Loucy (cell line): ENCODE results near the gene PLEK.
"Not testable (repeated sequence)": the region's sequence is repeated elsewhere in the genome, so short reads cannot be mapped to it uniquely, and the experiment has no call there.

Experiments used
- H2AFZ ChIP-seq: fragments of 200-600 bp; sonication (generic); 2 replicates; pipeline ENCODE4 v1.6.0; 2016; ENCODE audit warnings: antibody characterized with exemption, mild to moderate bottlenecking, low read length, moderate library complexity
- H3F3A ChIP-seq: fragments of 200-600 bp; 2 replicates; pipeline ENCODE4 v1.6.0; 2016; ENCODE audit warnings: antibody characterized with exemption, low read depth, mild to moderate bottlenecking
- H3K27me3 ChIP-seq: fragments of 200-600 bp; sonication (generic); 2 replicates; pipeline ENCODE4 v1.6.1; 2014; ENCODE audit warnings: low read length, mild to moderate bottlenecking; ENCODE audit not compliant: insufficient read depth, poor library complexity, severe bottlenecking
- H3K36me3 ChIP-seq: fragments of 200-600 bp; sonication (generic); 2 replicates; pipeline ENCODE4 v1.6.1; 2016; ENCODE audit warnings: low read length; ENCODE audit not compliant: insufficient read depth
- H3K4me1 ChIP-seq: fragments of 200-600 bp; sonication (generic); 2 replicates; pipeline ENCODE4 v1.5.1; 2014; ENCODE audit warnings: low read length, mild to moderate bottlenecking; ENCODE audit not compliant: insufficient read depth, poor library complexity, severe bottlenecking
- H3K4me2 ChIP-seq: fragments of 200-600 bp; sonication (generic); 2 replicates; pipeline ENCODE4 v1.6.0; 2014; ENCODE audit warnings: antibody characterized with exemption, low read length, low read depth, mild to moderate bottlenecking; ENCODE audit not compliant: poor library complexity, severe bottlenecking
- H3K4me3 ChIP-seq: fragments of 200-600 bp; sonication (generic); 2 replicates; pipeline ENCODE4 v1.5.1; 2014; ENCODE audit warnings: low read length, mild to moderate bottlenecking, mixed read lengths; ENCODE audit not compliant: poor library complexity, severe bottlenecking
- H3K79me2 ChIP-seq: fragments of 200-600 bp; sonication (generic); 2 replicates; pipeline ENCODE4 v1.6.1; 2014; ENCODE audit warnings: low read length; ENCODE audit not compliant: insufficient read depth
- H3K9ac ChIP-seq: fragments of 200-600 bp; sonication (generic); 2 replicates; pipeline ENCODE4 v1.6.0; 2014; ENCODE audit warnings: mild to moderate bottlenecking, low read depth, low read length, moderate library complexity; ENCODE audit not compliant: poor library complexity, severe bottlenecking
- H3K9me2 ChIP-seq: fragments of 200-600 bp; sonication (generic); replicated peaks from 2 replicates; pipeline ENCODE4 v1.6.1; 2016; ENCODE audit warnings: low read depth, low read length, mixed read lengths
- H3K9me3 ChIP-seq: fragments of 200-600 bp; sonication (generic); 2 replicates; pipeline ENCODE4 v1.6.1; 2014; ENCODE audit warnings: mild to moderate bottlenecking, antibody characterized with exemption, low read length, low read depth; ENCODE audit not compliant: insufficient read depth
- H4K20me1 ChIP-seq: fragments of 200-600 bp; sonication (generic); 2 replicates; pipeline ENCODE4 v1.6.0; 2014; ENCODE audit warnings: antibody characterized with exemption, low read length, mild to moderate bottlenecking; ENCODE audit not compliant: insufficient read depth, poor library complexity, severe bottlenecking
- CTCF ChIP-seq: fragments of 200-600 bp; sonication (generic); conservative IDR thresholded peaks from 2 replicates; pipeline ENCODE4 v1.5.1; 2014; ENCODE audit warnings: mild to moderate bottlenecking, antibody characterized with exemption, low read length
- EZH2phosphoT487 ChIP-seq: fragments of 200-600 bp; IDR thresholded peaks from 2 replicates; pipeline ENCODE4 v1.6.1; 2018; ENCODE audit warnings: antibody characterized with exemption, mild to moderate bottlenecking, moderate library complexity, borderline replicate concordance

The PLEK gene

GRCh38 chr2:68438455-68439303, 73.6 kb downstream of the PLEK start:
- Histone ChIP-seq H3K9me2 (no peaks in the 10 kb centered on the region), H3K4me1 (peaks cover 8% of the 10 kb centered on the region), H3K9me3 (no peaks in the 10 kb centered on the region), H3F3A (no peaks in the 10 kb centered on the region), H3K4me3 (no peak overlapping the region), H3K9ac (no peak overlapping the region), H4K20me1 (no peaks in the 10 kb centered on the region), H3K27me3 (no peaks in the 10 kb centered on the region), H3K36me3 (no peaks in the 10 kb centered on the region), H3K4me2 (no peak overlapping the region), H3K79me2 (no peaks in the 10 kb centered on the region), H2AFZ (peak overlapping the region; percentile 83)
- TF ChIP-seq CTCF (no peak), EZH2phosphoT487 (no peak)

- no peaks in the 10 kb centered on the region for H3K36me3 ChIP-seq
- H3K4me1 ChIP-seq = peaks cover 5% of the 10 kb centered on the region
- no peaks in the 10 kb centered on the region for H3K79me2 ChIP-seq
- TF ChIP-seq CTCF (peak; percentile 98), EZH2phosphoT487 (no peak)
- H4K20me1 ChIP-seq = no peaks in the 10 kb centered on the region
- no peak overlapping the region for H3K4me3 ChIP-seq
- no peak overlapping the region for H3K9ac ChIP-seq
- no peaks in the 10 kb centered on the region for H3F3A ChIP-seq
- H3K9me3 ChIP-seq = no peaks in the 10 kb centered on the region
- H3K4me2 ChIP-seq = peak overlapping the region; percentile 34
- H2AFZ ChIP-seq = peak overlapping the region; percentile 80
- H3K27me3 ChIP-seq = no peaks in the 10 kb centered on the region
- no peaks in the 10 kb centered on the region for H3K9me2 ChIP-seq
Measured at GRCh38 chr2:68441179-68441993, 76.3 kb downstream of the PLEK start.

- TF ChIP-seq CTCF = peak; percentile 6; the same call in 1 of the 2 replicates
- TF ChIP-seq EZH2phosphoT487 = no peak
- no peaks in the 10 kb centered on the region for H3K9me2 ChIP-seq
- no peaks in the 10 kb centered on the region for H3K27me3 ChIP-seq
- no peaks in the 10 kb centered on the region for H3F3A ChIP-seq
- H3K9me3 ChIP-seq = no peaks in the 10 kb centered on the region
- H3K4me1 ChIP-seq = peaks cover 5% of the 10 kb centered on the region
- H3K9ac ChIP-seq = no peak overlapping the region
- H2AFZ ChIP-seq = peak overlapping the region; percentile 70
- H3K4me3 ChIP-seq = no peak overlapping the region
- H3K36me3 ChIP-seq = no peaks in the 10 kb centered on the region
- no peaks in the 10 kb centered on the region for H4K20me1 ChIP-seq
- peak overlapping the region; percentile 34 for H3K4me2 ChIP-seq
- no peaks in the 10 kb centered on the region for H3K79me2 ChIP-seq
Measured at GRCh38 chr2:68441994-68442322, 76.9 kb downstream of the PLEK start.

- not testable (repeated sequence) for H3K79me2 ChIP-seq, H3K4me1 ChIP-seq, H3K27me3 ChIP-seq, H3F3A ChIP-seq, H3K4me3 ChIP-seq, H2AFZ ChIP-seq, H3K9me2 ChIP-seq, H3K9me3 ChIP-seq, H3K36me3 ChIP-seq, H3K9ac ChIP-seq, H3K4me2 ChIP-seq, H4K20me1 ChIP-seq
Measured at GRCh38 chr2:68446425-68446824, 81.3 kb downstream of the PLEK start.
